GM13976 (cell line): Measurements from ENCODE around the gene ANKRD44.

Experiments used
- DNase-seq: peaks from one replicate; pipeline ENCODE4 v3.0.0; 2012; ENCODE audit warnings: low spot score
- CTCF ChIP-seq: IDR thresholded peaks from 2 replicates; pipeline ENCODE4 v1.5.1; 2012; ENCODE audit warnings: borderline replicate concordance, mild to moderate bottlenecking; ENCODE audit not compliant: insufficient read depth; ENCODE audit errors: extremely low read depth, missing control alignments, control extremely low read depth
- in situ Hi-C: fragments of 300-500 bp; cut with MboI; formaldehyde crosslinking; loops from one replicate; pipeline ENCODE4 v1.12.0; 2022; ENCODE audit warnings: low sequenced_read_pairs, mixed read lengths, inconsistent platforms; ENCODE audit not compliant: unreplicated experiment

Gene ANKRD44

GRCh38 chr2:197057959-197058358 is 252.6 kb downstream of the ANKRD44 start:
- in situ Hi-C loops, result no loop called here
- TF ChIP-seq CTCF, result no peak
- no peak for DNase-seq

GRCh38 chr2:197055045-197055444 is 255.5 kb downstream of the ANKRD44 start:
- TF ChIP-seq CTCF, result no peak
- no peak for DNase-seq
- in situ Hi-C loops, result no loop called here

GRCh38 chr2:197054437-197054836 is 256.1 kb downstream of the ANKRD44 start:
- TF ChIP-seq CTCF, result no peak
- in situ Hi-C loops, result no loop called here
- DNase-seq, result no peak

- in situ Hi-C loops, result no loop called here
- TF ChIP-seq CTCF, result no peak
- no peak for DNase-seq
Observed at GRCh38 chr2:197052356-197052755, 258.2 kb downstream of the ANKRD44 start.

GRCh38 chr2:197045115-197045514 is 265.5 kb downstream of the ANKRD44 start:
- TF ChIP-seq CTCF, result no peak
- in situ Hi-C loops, result no loop called here
- no peak for DNase-seq

- DNase-seq, result no peak
- in situ Hi-C loops, result no loop called here
- TF ChIP-seq CTCF, result no peak
Observed at GRCh38 chr2:197042739-197043196, 267.8 kb downstream of the ANKRD44 start.
